Cardiac fibroblast (primary cell): ENCODE measurements around the gene SPRY4.

Experiments
- DNase-seq, 2 donors: peaks; one replicate each; pipeline versions ENCODE4 v3.0.0 to v3.0.0-alpha.2; 2010; ENCODE audit warnings: low read depth in 2 of 2
- H3K4me3 ChIP-seq, 2 donors: replicated peaks in 1 of 2; 1 replicate in 1 of 2; 2 replicates in 1 of 2; pipeline ENCODE4 v1.5.1; 2011; ENCODE audit warnings: low read depth in 2 of 2, low read length in 2 of 2, mild to moderate bottlenecking in 2 of 2, moderate library complexity in 1 of 2
- CTCF ChIP-seq: IDR thresholded peaks from one replicate; pipeline ENCODE4 v1.5.1; 2011; ENCODE audit warnings: low read depth, mild to moderate bottlenecking, low read length, inconsistent platforms

SPRY4 gene

GRCh38 chr5:142315096-142315900 is 9.5 kb downstream of the SPRY4 start:
- peak in 1 of 2 donors; percentile 66 for DNase-seq
- no peak for TF ChIP-seq CTCF
- no peak overlapping the region for H3K4me3 ChIP-seq

- no peak for TF ChIP-seq CTCF
- H3K4me3 ChIP-seq, result no peak overlapping the region
- DNase-seq, result no peak
Measured at GRCh38 chr5:142314606-142315005, 10.2 kb downstream of the SPRY4 start.

DNA sequence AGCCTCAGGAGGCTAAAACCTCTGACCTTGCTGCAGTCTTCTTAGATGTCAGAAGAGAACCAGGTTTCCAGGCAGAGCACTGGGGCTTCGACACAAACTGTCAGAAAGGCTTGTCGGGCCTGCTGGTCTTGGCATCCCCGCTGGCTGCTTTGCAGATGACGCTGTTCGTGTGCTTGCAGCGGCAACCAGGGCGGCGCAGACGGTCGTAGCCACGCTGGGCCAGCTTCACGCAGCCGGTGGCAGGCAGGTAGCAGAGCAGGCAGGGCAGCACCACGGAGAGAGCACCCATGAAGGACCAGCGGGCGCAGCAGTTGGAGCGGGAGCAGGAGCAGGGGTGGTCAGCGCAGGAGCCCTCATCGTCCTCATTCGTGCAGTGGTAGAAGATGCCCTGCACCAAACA is 10.7 kb downstream of the SPRY4 start:
- H3K4me3 ChIP-seq, result no peak overlapping the region
- TF ChIP-seq CTCF, result no peak

GRCh38 chr5:142313682-142314081 is 11.1 kb downstream of the SPRY4 start:
- no peak for TF ChIP-seq CTCF
- peak; percentile 59 to 76 for DNase-seq
- peak overlapping the region in 1 of 2 donors; percentile 18 for H3K4me3 ChIP-seq

More for the DNA sequence above, 10.7 kb downstream of the SPRY4 start:
- DNase-seq, result peak in 1 of 2 donors; percentile 56

- peak overlapping the region in 1 of 2 donors; percentile 18 for H3K4me3 ChIP-seq
Measured at GRCh38 chr5:142313275-142313674, 11.5 kb downstream of the SPRY4 start.

DNA sequence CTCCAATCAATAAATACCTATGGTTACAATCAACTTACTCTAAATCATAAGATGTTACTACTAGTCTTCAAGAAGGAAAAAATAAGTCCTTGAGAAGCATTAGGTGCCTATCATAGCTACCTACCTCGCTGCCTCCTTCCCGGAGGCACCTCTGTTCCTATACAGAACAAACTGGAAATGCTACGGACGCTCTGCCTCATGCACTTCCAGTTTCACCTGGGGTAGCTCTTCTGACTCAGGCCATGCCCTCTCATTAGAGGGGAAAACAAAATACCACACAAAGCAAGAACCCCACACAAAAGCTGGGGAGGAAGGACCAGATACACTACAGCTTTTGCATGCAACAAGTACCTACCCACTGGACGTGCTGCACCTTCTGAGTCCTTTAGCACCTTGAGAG is 12.4 kb downstream of the SPRY4 start:
- TF ChIP-seq CTCF, result no peak
- DNase-seq, result no peak
- H3K4me3 ChIP-seq, result no peak overlapping the region

More at GRCh38 chr5:142313275-142313674, 11.5 kb downstream of the SPRY4 start:
- DNase-seq, result peak in 1 of 2 donors; percentile 68
- TF ChIP-seq CTCF, result no peak
